NCI-H146 treated with DMSO at 0.1 percent for 48 hours (cell line): ENCODE results near the gene MTA1.

Experiments
- DNase-seq: peaks from one replicate; lab custom pipeline; 2025; ENCODE audit not compliant: unreplicated experiment; lab: John Stamatoyannopoulos, UW

MTA1 gene

DNA sequence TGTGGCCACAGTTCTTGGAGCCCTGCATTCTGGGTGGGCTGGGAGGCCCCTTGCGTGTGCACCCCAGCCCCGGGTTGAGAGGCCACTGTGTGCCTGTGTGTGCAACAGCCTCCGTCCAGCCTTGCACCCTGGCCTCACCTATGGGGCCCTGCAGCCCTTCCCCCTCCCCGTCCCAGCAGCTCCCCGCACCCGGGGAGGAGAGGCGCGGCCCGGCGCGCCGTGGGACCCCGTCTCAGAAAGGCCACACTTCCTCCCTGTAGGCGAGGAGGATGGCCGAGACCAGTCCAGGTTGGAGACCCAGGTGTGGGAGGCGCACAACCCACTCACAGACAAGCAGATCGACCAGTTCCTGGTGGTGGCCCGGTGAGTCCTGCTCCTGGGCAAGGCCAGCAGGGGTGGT is 38.4 kb downstream of the MTA1 start:
- DNase-seq: no peak

DNA sequence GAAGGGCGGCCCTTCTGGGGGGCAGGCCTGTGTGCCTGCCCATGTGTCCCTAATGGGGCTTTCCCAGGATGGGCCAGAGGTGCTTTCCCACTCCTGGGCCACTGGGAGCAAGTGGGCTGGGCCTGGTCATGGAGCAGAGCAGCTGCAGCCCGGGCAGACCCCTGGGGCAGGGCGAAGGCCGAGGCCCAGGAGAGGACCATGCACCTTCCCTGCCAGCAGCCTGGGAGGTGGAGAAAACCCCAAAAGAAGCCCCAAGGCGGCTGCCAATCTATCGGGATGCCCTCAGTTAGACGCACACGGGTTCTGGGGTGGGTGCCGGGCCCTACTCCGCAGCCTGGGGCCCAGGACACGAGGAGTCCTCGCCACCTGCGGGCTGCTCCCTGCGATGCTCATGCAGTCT is 38.9 kb downstream of the MTA1 start:
- no peak for DNase-seq

DNA sequence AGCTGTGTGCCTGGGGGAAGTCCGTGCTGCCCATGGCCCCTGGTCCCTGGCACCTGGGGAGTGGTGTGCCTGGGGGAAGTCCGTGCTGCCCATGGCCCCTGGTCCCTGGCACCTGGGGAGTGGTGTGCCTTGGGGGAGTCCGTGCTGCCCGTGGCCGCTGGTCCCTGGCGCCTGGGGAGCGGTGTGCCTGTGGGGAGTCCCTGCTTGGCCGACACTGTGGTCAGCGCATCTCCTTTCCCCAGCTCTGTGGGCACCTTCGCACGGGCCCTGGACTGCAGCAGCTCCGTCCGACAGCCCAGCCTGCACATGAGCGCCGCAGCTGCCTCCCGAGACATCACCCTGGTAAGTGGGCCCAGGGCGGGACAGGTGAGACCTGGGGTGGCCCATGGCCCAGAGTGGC is 40.5 kb downstream of the MTA1 start:
- DNase-seq: no peak

DNA sequence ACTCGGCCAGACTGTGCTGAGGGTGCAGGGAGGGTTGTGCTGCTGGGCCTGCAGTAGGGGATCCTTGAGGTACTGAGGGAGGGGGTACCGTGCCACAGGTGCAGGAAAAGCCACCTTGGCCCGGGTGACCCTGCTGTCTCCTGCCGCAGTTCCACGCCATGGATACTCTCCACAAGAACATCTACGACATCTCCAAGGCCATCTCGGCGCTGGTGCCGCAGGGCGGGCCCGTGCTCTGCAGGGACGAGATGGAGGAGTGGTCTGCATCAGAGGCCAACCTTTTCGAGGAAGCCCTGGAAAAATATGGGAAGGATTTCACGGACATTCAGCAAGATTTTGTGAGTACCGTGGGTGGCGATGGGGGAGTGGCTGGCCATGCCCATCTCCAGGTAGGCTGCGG is 41.0 kb downstream of the MTA1 start:
- no peak for DNase-seq

DNA sequence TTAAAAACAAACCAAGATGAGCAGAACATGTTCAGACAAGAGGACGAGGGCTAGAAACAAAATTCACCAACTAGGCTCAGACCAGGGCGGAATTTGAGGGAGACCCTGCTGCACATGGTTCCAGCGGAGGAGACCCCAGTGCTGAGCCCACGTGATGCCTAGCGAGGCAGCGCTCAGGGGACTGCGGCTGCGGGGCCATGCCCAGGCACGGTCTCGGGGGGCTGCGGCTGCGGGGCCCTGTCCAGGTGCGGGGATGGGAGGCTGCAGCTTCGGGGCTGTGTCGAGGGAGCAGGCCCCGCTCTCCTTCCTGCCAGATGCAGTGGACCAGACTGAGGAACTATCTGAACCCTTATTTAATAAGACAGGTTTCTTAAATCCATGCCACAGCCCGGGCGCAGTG is 42.3 kb downstream of the MTA1 start:
- no peak for DNase-seq

GRCh38 chr14:105464501-105464900 is 44.9 kb downstream of the MTA1 start:
- DNase-seq: no peak

GRCh38 chr14:105465209-105466031 is 45.8 kb downstream of the MTA1 start:
- no peak for DNase-seq

DNA sequence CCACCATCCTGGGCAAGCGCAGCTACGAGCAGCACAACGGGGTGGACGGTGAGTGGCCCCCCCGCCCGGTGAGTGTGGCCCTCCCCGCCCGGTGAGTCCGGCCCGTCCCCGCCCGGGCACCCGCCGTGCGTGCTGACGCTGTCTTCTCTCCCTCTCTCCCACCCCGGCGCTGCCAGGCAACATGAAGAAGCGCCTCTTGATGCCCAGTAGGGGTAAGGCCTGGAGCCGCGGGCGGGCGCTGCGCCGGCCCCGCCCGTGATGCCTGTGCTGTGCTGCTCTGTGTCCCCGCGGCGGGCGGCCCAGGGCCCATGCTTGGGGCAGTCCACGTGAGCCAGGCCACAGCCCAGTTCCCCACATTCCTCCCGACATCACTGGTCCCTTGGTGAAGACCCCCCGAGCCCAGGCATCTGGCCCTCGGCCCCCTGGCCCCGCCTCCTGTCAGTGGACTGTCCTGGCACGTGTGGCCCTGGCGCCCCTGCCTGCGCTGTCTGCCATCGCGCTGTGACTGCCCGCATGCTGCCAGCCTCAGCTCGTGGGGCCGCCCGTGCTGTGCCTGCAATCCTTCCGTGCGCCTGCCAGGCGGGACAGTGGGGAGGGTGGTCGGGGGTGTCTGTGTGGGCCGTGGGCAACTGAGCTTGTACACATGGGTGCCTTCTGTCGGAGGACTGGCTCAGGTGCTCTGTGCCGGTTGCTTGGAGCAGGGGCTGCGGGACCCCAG is 47.1 kb downstream of the MTA1 start:
- no peak for DNase-seq

GRCh38 chr14:105467249-105467941 is 47.8 kb downstream of the MTA1 start:
- DNase-seq: no peak

GRCh38 chr14:105467942-105468471 is 48.4 kb downstream of the MTA1 start:
- no peak for DNase-seq

GRCh38 chr14:105468621-105469241 is 49.1 kb downstream of the MTA1 start:
- DNase-seq: no peak

DNA sequence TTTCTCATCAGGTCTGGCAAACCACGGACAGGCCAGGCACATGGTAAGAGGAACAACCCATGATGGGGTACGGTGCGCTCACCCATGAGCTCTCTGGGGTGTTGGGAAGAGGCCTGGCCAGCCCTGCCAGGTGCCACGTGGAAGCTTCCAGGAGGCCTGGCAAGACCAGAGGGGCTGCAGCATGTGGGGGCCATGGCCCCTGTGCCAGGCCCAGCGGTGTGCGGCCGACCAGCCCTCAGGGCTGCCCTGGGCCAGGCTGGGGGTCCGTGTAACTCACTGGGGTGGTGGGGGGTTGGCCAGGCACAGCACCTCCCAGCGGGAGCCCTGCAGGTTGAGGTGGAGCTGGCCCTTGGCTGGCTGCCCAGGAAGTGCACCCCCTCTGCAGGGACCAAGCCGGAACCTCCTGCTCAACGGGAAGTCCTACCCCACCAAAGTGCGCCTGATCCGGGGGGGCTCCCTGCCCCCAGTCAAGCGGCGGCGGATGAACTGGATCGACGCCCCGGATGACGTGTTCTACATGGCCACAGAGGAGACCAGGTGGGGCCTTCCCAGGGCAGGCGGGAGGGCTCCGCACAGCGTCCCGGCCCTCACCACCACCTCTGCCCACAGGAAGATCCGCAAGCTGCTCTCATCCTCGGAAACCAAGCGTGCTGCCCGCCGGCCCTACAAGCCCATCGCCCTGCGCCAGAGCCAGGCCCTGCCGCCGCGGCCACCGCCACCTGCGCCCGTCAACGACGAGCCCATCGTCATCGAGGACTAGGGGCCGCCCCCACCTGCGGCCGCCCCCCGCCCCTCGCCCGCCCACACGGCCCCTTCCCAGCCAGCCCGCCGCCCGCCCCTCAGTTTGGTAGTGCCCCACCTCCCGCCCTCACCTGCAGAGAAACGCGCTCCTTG is 50.1 kb downstream of the MTA1 start:
- no peak for DNase-seq

DNA sequence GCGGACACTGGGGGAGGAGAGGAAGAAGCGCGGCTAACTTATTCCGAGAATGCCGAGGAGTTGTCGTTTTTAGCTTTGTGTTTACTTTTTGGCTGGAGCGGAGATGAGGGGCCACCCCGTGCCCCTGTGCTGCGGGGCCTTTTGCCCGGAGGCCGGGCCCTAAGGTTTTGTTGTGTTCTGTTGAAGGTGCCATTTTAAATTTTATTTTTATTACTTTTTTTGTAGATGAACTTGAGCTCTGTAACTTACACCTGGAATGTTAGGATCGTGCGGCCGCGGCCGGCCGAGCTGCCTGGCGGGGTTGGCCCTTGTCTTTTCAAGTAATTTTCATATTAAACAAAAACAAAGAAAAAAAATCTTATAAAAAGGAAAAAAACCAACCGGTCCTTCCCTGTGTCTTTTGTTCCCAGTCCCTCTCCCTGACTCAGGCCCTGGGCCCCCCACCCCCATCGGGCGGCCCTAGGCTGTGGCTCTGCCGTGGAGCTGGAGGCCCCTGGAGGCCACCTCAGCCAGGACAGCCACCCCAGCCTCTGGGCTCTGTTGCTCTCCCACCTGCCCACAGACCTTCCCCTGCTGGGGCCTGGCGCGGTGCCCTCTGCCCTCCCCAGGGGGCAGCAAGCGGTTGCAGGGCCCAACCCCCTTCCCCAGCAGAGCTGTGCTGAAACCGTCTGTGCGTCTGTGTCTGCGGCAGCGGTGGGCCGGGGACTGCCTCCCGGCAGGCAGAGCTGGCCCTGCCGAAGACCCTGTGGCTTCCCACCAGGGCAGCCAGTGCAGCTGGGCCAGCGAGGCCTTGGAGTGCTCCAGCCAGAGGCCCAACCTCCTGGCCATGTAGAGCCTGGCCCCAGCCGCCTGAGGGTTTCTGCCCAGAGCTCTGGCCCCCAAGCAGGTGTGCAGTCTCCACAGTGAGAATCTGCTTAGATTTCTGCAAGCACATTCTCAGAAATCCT is 51.0 kb downstream of the MTA1 start:
- DNase-seq: no peak

DNA sequence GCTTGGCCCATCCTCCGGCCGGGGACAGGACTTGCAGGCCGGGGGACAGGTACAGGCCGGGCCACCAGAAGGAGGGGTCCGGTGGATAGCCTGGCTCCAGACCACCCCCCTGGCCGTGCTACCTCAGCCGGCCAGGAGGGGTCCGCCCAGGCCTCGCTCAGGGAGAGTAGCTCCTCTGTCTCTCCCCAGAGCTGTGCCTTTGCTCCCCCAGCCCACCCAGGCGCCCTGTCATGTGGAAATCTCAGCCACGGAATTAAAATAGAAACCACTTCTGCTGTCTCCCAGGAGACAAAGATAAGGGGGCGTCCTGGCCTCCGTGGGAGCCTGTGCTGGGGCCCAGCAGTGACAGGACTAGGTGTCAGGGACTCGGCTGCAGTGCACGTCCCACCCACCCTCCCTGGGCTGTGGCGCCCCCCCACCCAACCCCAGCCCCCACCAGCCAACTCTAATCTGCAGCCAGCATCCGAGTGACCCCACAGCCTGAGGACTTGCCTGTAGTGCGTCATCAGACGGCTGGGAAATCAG is 51.7 kb downstream of the MTA1 start:
- DNase-seq: no peak

DNA sequence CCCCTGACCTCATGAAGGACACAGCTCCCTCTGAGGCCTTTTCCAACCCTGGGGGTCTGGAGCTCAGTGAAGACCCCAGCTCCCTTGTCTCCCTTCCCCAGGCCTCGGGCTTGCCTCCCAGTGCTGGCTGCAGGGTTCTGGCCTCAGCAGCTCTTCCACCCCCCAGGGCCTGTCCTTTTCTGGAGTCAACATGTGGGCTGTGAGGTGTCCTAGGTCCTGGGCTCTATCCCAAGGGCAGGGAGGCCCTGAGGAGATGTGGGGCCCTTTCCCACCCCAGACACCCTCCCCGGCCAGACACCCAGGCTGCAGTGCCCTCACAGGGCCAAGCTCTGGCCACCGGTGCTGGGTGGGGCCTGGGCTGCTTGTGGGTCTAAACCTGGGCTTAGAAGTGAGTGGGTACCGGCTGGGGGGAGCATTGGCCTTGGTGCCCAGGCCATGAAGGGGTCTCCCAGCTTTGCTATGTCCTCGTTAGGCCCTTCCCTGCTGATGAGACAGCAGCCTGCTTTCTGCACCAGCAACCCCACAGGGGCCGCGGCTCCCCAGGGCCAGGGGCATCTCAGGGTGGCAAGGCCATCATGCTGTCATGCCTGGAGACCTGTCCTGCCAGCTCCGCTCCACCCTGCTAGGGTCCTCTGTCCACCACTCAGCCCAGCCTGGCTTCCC is 52.3 kb downstream of the MTA1 start:
- no peak for DNase-seq

GRCh38 chr14:105472486-105472991 is 52.9 kb downstream of the MTA1 start:
- no peak for DNase-seq

DNA sequence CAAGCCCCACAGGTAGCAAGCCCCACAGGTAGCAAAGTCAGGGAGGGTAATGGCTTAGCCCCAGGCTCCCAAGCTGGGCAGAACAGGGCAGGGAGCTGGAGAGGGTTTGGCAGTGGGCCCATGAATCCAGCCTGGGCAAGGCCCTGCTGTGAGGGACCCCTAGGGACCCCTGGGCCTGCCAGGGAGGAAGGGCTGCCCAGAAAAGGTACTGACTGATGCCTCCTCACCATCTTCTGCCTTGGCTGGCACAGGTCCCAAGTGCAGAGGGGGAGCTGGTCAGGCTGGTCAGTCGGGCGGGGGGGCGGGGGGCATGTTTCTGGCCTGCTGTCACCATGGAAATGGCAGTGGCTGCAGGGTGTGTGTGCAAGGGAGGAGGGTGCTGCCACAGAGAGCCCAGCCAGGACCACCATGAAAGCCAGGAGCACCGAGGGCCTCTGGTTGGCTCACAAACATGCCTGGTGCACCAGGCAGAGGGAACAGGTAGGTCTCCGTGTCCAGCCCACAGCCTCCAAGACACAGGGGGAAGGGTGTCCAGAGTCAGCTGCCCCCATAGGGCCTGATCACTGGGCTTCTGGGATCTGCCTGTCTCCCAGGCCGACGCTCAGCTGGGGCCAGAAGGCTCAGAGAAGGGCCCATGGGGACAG is 53.5 kb downstream of the MTA1 start:
- DNase-seq: no peak
